D341Med (cell line): ENCODE results near the gene FHOD3.

Source experiments
- DNase-seq: peaks from one replicate; pipeline ENCODE4 v3.0.0; 2012; ENCODE audit warnings: low spot score

Gene FHOD3

GRCh38 chr18:36296650-36297416, 680 bp upstream of the FHOD3 start:
- DNase-seq: peak; percentile 94

- DNase-seq: peak; percentile 79
Measured at GRCh38 chr18:36298126-36298741, 721 bp downstream of the FHOD3 start.

GRCh38 chr18:36299015-36299414, 1.5 kb downstream of the FHOD3 start:
- DNase-seq: no peak

GRCh38 chr18:36300211-36300610, 2.7 kb downstream of the FHOD3 start:
- no peak for DNase-seq

- DNase-seq: no peak
Measured at GRCh38 chr18:36301884-36302283, 4.4 kb downstream of the FHOD3 start.

- DNase-seq: no peak
Measured at GRCh38 chr18:36302676-36303075, 5.2 kb downstream of the FHOD3 start.

- DNase-seq: no peak
Measured at GRCh38 chr18:36303211-36303844, 5.8 kb downstream of the FHOD3 start.

- DNase-seq: no peak
Measured at GRCh38 chr18:36304723-36305122, 7.2 kb downstream of the FHOD3 start.

- DNase-seq: no peak
Measured at GRCh38 chr18:36305375-36305774, 7.9 kb downstream of the FHOD3 start.

- DNase-seq: no peak
Measured at GRCh38 chr18:36307513-36307912, 10.0 kb downstream of the FHOD3 start.

GRCh38 chr18:36308711-36309435, 11.4 kb downstream of the FHOD3 start:
- DNase-seq: no peak

- DNase-seq: no peak
Measured at GRCh38 chr18:36309436-36310391, 12.2 kb downstream of the FHOD3 start.

GRCh38 chr18:36311026-36311570, 13.6 kb downstream of the FHOD3 start:
- peak; percentile 84 for DNase-seq

GRCh38 chr18:36312806-36313395, 15.4 kb downstream of the FHOD3 start:
- no peak for DNase-seq

GRCh38 chr18:36314098-36314497, 16.6 kb downstream of the FHOD3 start:
- DNase-seq: no peak

- no peak for DNase-seq
Measured at GRCh38 chr18:36314754-36315153, 17.2 kb downstream of the FHOD3 start.

- peak; percentile 92 for DNase-seq
Measured at GRCh38 chr18:36315736-36316135, 18.2 kb downstream of the FHOD3 start.

GRCh38 chr18:36316246-36316645, 18.7 kb downstream of the FHOD3 start:
- DNase-seq: no peak

- no peak for DNase-seq
Measured at GRCh38 chr18:36321658-36322407, 24.3 kb downstream of the FHOD3 start.

- no peak for DNase-seq
Measured at GRCh38 chr18:36322408-36322728, 24.9 kb downstream of the FHOD3 start.
